Esophagus squamous epithelium (tissue), 4 donors: ENCODE results near the gene ZNF534.

Experiments used
- CTCF ChIP-seq, 6 experiments: fragments of 450-650 bp in 4 of 6; fragments of 200-600 bp in 2 of 6; sonication (generic) in 2 of 6; IDR thresholded peaks; one replicate each; pipeline ENCODE4 v1.5.1; 2016 to 2019; ENCODE audit warnings: antibody characterized with exemption in 6 of 6, mild to moderate bottlenecking in 4 of 6, moderate library complexity in 4 of 6
- POLR2A ChIP-seq, 4 donors: fragments of 450-650 bp; IDR thresholded peaks; one replicate each; pipeline ENCODE4 v1.6.1; 2017; ENCODE audit warnings: antibody characterized with exemption in 4 of 4, mild to moderate bottlenecking in 4 of 4, moderate library complexity in 3 of 4

GRCh38 chr19:52398081-52398441 is 30.9 kb upstream of the ZNF534 start:
- TF ChIP-seq POLR2A (IDR thresholded peaks at IDR 0.05) (no peak), CTCF (IDR thresholded peaks at IDR 0.05) (no peak)
